Measurements from ENCODE around the gene ABCC3. TPM values are rescaled to one million over a fixed set of nuclear protein-coding genes. Genes with fewer than 3 reads are reported as not detected.

The ABCC3 gene
- total RNA-seq, 1 donor, result 39.3 TPM

GRCh38 chr17:50626037-50626574, 8.6 kb upstream of the ABCC3 start:
- no peak overlapping the region for H3K4me3 ChIP-seq (ENCODE audit: low read depth, low read length)
- TF ChIP-seq, protein P1, sequence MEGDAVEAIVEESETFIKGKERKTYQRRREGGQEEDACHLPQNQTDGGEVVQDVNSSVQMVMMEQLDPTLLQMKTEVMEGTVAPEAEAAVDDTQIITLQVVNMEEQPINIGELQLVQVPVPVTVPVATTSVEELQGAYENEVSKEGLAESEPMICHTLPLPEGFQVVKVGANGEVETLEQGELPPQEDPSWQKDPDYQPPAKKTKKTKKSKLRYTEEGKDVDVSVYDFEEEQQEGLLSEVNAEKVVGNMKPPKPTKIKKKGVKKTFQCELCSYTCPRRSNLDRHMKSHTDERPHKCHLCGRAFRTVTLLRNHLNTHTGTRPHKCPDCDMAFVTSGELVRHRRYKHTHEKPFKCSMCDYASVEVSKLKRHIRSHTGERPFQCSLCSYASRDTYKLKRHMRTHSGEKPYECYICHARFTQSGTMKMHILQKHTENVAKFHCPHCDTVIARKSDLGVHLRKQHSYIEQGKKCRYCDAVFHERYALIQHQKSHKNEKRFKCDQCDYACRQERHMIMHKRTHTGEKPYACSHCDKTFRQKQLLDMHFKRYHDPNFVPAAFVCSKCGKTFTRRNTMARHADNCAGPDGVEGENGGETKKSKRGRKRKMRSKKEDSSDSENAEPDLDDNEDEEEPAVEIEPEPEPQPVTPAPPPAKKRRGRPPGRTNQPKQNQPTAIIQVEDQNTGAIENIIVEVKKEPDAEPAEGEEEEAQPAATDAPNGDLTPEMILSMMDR (IDR thresholded peaks at IDR 0.05; ENCODE audit: insufficient read depth, low read depth, low read length), result peak; percentile 80
- peak; percentile 83 for DNase-seq (ENCODE audit: low read depth)

- no peak for DNase-seq (ENCODE audit: low read depth)
Measured at GRCh38 chr17:50627036-50627781, 7.5 kb upstream of the ABCC3 start.

DNA sequence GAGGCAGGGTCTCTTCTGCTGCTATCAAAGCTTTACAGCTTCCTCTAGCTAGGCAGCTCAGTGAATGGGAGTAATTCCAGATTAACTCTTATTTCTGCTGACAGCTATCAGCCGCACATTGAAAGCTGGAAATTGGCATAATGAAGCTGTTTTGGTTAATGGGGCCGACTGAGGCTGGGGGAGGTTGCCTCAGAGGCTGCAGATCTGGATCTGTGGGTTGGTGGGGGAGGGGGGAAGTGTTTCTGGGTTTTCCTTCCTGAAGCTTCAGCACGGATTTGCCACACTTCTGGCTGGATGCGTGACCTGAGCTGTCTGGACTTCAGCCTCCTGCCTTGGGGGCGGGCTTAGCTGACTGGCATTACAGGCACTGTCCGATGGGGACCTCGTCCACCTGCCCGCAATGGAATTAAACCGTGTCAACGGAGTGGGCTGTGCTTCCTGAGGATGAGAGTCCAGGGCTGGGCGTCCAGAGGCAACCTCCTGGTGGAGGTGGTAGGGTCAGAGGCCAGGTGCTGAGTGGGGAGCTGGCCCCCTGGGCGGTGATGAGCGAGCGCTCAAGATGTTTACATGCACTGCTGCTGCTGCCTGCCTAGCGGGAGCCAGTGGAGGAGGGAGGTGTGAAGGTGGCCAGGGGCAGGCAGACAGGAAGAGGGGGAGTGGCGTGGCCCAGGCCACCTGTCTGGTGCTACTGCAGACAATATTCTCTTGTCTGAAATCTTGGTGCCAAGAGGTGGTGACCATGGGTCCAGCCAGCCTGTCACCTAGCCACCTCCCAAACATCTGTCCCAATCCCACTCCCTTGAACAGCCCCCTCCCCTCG, 6.7 kb upstream of the ABCC3 start:
- no peak for DNase-seq (ENCODE audit: low read depth)
- H3K4me3 ChIP-seq (ENCODE audit: low read depth, low read length), result no peak overlapping the region
- TF ChIP-seq, protein P1 (IDR thresholded peaks at IDR 0.05; ENCODE audit: insufficient read depth, low read depth, low read length), result no peak

More at GRCh38 chr17:50627036-50627781, 7.5 kb upstream of the ABCC3 start:
- H3K4me3 ChIP-seq (ENCODE audit: low read depth, low read length), result no peak overlapping the region
- TF ChIP-seq, protein P1 (IDR thresholded peaks at IDR 0.05; ENCODE audit: insufficient read depth, low read depth, low read length), result no peak

DNA sequence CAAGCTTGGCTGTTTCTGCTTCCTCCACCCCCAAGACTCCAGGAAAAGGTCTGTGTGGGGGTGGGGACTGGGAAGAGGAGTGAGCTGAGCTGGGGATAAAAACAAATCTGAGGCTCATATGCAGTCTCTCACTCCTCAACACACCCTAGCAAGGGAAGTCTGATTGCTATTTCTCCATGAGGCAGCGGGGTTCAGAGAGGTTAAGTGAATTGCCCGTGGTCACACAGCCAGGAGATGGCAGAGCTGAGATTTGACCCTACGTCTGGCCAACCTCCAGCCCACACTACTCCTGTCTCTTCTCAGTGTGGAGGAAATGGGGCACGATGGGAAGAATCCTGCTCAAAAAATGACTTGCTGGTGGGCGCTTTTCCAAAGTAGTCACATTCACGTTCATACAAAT, 4.8 kb upstream of the ABCC3 start:
- no peak overlapping the region for H3K4me3 ChIP-seq (ENCODE audit: low read depth, low read length)
- TF ChIP-seq, protein P1 (IDR thresholded peaks at IDR 0.05; ENCODE audit: insufficient read depth, low read depth, low read length), result no peak
- no peak for DNase-seq (ENCODE audit: low read depth)

DNA sequence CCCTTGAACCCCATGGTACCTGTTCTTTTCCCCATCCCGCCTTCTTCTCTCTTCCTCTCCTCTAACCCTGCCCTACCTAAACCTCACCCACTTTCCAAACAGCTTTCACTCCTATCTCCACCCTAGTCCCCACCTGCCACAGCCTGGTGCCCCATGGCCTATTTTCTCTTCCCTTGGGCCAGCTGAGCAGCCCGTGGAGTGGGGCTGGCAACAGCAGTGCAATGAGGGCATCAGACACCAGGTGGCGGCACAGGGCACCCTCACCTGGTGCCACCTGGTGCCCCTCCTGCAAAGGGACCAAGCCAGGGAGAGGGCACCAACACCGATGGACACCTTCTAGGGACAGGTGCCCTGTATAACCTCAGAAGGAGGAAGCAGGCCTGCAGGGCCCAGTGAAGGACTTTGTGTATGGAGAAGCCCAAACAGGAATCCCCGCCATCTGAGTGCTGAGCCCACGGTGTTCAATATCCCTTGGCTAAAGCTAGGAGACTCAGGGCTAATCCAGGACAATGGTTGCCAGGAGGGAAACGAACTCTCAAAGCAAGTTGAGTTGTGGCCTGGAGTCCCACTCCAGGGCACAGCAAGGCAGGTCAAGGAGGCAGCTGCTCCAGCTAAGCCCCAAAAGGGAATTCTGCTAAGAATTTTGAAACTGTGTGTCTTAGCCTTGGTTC, 4.0 kb upstream of the ABCC3 start:
- TF ChIP-seq, protein P1 (IDR thresholded peaks at IDR 0.05; ENCODE audit: insufficient read depth, low read depth, low read length), result peak; percentile 84
- no peak overlapping the region for H3K4me3 ChIP-seq (ENCODE audit: low read depth, low read length)
- DNase-seq (ENCODE audit: low read depth), result no peak

DNA sequence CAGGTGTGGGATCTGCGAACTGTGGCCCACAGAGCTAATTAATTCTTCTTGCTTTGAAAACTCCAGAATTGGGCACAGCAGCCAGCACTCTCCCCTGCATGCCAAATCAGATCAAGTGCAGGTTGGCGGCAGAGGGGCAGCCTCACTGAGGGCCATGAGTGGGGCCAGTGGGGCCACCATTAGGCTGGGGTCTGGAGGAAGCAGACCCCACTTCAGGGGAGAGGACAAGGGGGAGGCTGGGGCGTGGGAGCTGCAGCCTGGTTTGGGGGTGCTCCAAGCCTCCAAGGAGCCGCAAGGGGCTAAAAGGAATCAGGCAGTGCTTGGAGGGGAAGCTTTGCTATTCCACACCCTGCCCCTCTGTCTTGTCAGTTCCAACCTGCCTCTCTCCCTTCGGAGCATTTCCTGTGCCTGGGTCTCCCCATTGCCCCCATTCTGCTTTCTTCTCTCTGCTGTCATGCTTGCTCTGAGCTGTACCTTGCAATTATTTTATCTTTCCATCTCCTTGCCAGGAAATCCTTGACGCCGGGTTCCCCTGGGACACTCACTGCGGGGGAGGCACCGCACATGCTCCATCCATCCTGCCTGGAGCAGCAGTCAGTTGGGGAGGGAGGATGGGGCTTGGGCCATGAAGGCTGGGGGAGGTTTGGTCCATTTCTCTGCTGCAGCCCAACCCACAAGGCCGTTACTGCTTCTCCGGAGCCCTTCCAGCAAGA, 3.3 kb upstream of the ABCC3 start:
- DNase-seq (ENCODE audit: low read depth), result peak; percentile 39
- H3K4me3 ChIP-seq (ENCODE audit: low read depth, low read length), result no peak overlapping the region
- TF ChIP-seq, protein P1 (IDR thresholded peaks at IDR 0.05; ENCODE audit: insufficient read depth, low read depth, low read length), result no peak

Measured in fibroblast of villous mesenchyme (primary cell).